MG63 (cell line): ENCODE data around the gene CRYBA4. TPM values are rescaled to one million over a fixed set of nuclear protein-coding genes. Genes with fewer than 3 reads are reported as not detected.
A peak's percentile ranks its signal among the peaks of the same experiment; 100 is the strongest.
"Not testable (repeated sequence)": the region's sequence is repeated elsewhere in the genome, so short reads cannot be mapped to it uniquely, and the experiment has no call there.

Source experiments
- DNase-seq: peaks from one replicate; pipeline ENCODE4 v3.0.0-alpha.2; 2020
- H3K27me3 ChIP-seq: fragments of 250-450 bp; sonication (Bioruptor Pico); 2 replicates; pipeline ENCODE4 v1.5.1; 2020; ENCODE audit warnings: mild to moderate bottlenecking, moderate library complexity
- H3K36me3 ChIP-seq: fragments of 250-450 bp; sonication (Bioruptor Pico); 2 replicates; pipeline ENCODE4 v1.5.1; 2020; ENCODE audit warnings: mild to moderate bottlenecking, moderate library complexity
- H3K4me3 ChIP-seq: fragments of 250-450 bp; sonication (Bioruptor Pico); 2 replicates; pipeline ENCODE4 v1.5.1; 2020; ENCODE audit warnings: mild to moderate bottlenecking, moderate library complexity
- H3K9me3 ChIP-seq: fragments of 250-450 bp; sonication (Bioruptor Pico); 2 replicates; pipeline ENCODE4 v1.5.1; 2020; ENCODE audit warnings: mild to moderate bottlenecking, moderate library complexity
- total RNA-seq: library from RNA; depleted of rRNA; stranded (reverse); fragments of >200 nt; shearing (Covaris generic); gene quantifications from 2 replicates; pipeline ENCODE4 v1.2.3, GENCODE V29; 2014; ENCODE audit warnings: low replicate concordance

CRYBA4 gene
- total RNA-seq, 1 experiment from 2014 or later, result not detected

GRCh38 chr22:26589367-26589844 is 32.4 kb upstream of the CRYBA4 start:
- Histone ChIP-seq H3K27me3 (no peaks in the 10 kb centered on the region), H3K9me3 (no peaks in the 10 kb centered on the region), H3K4me3 (peak overlapping the region; percentile 81), H3K36me3 (no peaks in the 10 kb centered on the region)
- peak; percentile 27 for DNase-seq

GRCh38 chr22:26589845-26590736 is 31.7 kb upstream of the CRYBA4 start, which contains the start of gene TPST2:
Gene TPST2, minus strand, starts transcription at chr22:26590132. Its CDS starts 48,502 bp downstream, at chr22:26541630.
- Histone ChIP-seq H3K4me3 (peak within 1 kb of the TSS; percentile 81), H3K36me3 (no peaks in the 10 kb centered on the region), H3K27me3 (no peaks in the 10 kb centered on the region), H3K9me3 (no peaks in the 10 kb centered on the region)
- peak; percentile 67 for DNase-seq

- DNase-seq, result no peak
- no peaks in the 10 kb centered on the region for H3K27me3 ChIP-seq
- no peak overlapping the region for H3K4me3 ChIP-seq
- H3K36me3 ChIP-seq, result no peaks in the 10 kb centered on the region
- H3K9me3 ChIP-seq, result no peaks in the 10 kb centered on the region
These were observed 29.3 kb upstream of the CRYBA4 start for GRCh38 chr22:26592421-26592891.

- Histone ChIP-seq H3K4me3 (no peak overlapping the region), H3K9me3 (no peaks in the 10 kb centered on the region), H3K36me3 (no peaks in the 10 kb centered on the region), H3K27me3 (no peaks in the 10 kb centered on the region)
- DNase-seq, result no peak
These were observed 28.0 kb upstream of the CRYBA4 start for GRCh38 chr22:26593763-26594162.

GRCh38 chr22:26597026-26597425 is 24.7 kb upstream of the CRYBA4 start:
- Histone ChIP-seq H3K36me3 (no peaks in the 10 kb centered on the region), H3K4me3 (no peak overlapping the region)
- DNase-seq, result no peak

GRCh38 chr22:26597480-26597879 is 24.3 kb upstream of the CRYBA4 start:
- Histone ChIP-seq H3K4me3 (no peak overlapping the region), H3K9me3 (no peaks in the 10 kb centered on the region), H3K36me3 (no peaks in the 10 kb centered on the region), H3K27me3 (no peaks in the 10 kb centered on the region)
- no peak for DNase-seq

More at GRCh38 chr22:26597026-26597425, 24.7 kb upstream of the CRYBA4 start:
- Histone ChIP-seq H3K9me3 (no peaks in the 10 kb centered on the region), H3K27me3 (no peaks in the 10 kb centered on the region)

GRCh38 chr22:26599505-26599904 is 22.3 kb upstream of the CRYBA4 start:
- no peak overlapping the region for H3K4me3 ChIP-seq
- H3K27me3 ChIP-seq, result no peaks in the 10 kb centered on the region
- no peak for DNase-seq
- H3K9me3 ChIP-seq, result no peaks in the 10 kb centered on the region
- H3K36me3 ChIP-seq, result no peaks in the 10 kb centered on the region

- Histone ChIP-seq H3K4me3 (no peak overlapping the region), H3K36me3 (no peaks in the 10 kb centered on the region), H3K27me3 (no peaks in the 10 kb centered on the region), H3K9me3 (no peaks in the 10 kb centered on the region)
- no peak for DNase-seq
These were observed 20.0 kb upstream of the CRYBA4 start for GRCh38 chr22:26601726-26602125.

GRCh38 chr22:26602127-26602526 is 19.6 kb upstream of the CRYBA4 start:
- H3K4me3 ChIP-seq, result no peak overlapping the region
- DNase-seq, result no peak
- no peaks in the 10 kb centered on the region for H3K27me3 ChIP-seq
- H3K36me3 ChIP-seq, result no peaks in the 10 kb centered on the region
- H3K9me3 ChIP-seq, result no peaks in the 10 kb centered on the region

- no peak for DNase-seq
- no peaks in the 10 kb centered on the region for H3K36me3 ChIP-seq
- H3K27me3 ChIP-seq, result no peaks in the 10 kb centered on the region
- H3K4me3 ChIP-seq, result no peak overlapping the region
- H3K9me3 ChIP-seq, result no peaks in the 10 kb centered on the region
These were observed 17.4 kb upstream of the CRYBA4 start for GRCh38 chr22:26604368-26604767.

- no peak for DNase-seq
- Histone ChIP-seq H3K36me3 (no peaks in the 10 kb centered on the region), H3K9me3 (no peaks in the 10 kb centered on the region), H3K27me3 (no peaks in the 10 kb centered on the region), H3K4me3 (no peak overlapping the region)
These were observed 15.2 kb upstream of the CRYBA4 start for GRCh38 chr22:26606611-26607010.

GRCh38 chr22:26608129-26608528 is 13.6 kb upstream of the CRYBA4 start:
- no peak for DNase-seq
- H3K4me3 ChIP-seq, result no peak overlapping the region
- no peaks in the 10 kb centered on the region for H3K9me3 ChIP-seq
- no peaks in the 10 kb centered on the region for H3K36me3 ChIP-seq
- no peaks in the 10 kb centered on the region for H3K27me3 ChIP-seq

GRCh38 chr22:26609287-26609686 is 12.5 kb upstream of the CRYBA4 start:
- H3K27me3 ChIP-seq, result no peaks in the 10 kb centered on the region
- H3K4me3 ChIP-seq, result no peak overlapping the region
- DNase-seq, result no peak
- no peaks in the 10 kb centered on the region for H3K36me3 ChIP-seq
- H3K9me3 ChIP-seq, result no peaks in the 10 kb centered on the region

GRCh38 chr22:26610072-26610958 is 11.4 kb upstream of the CRYBA4 start:
- H3K36me3 ChIP-seq, result no peaks in the 10 kb centered on the region
- no peak overlapping the region for H3K4me3 ChIP-seq
- no peaks in the 10 kb centered on the region for H3K9me3 ChIP-seq
- no peaks in the 10 kb centered on the region for H3K27me3 ChIP-seq
- peak; percentile 92 for DNase-seq

GRCh38 chr22:26610996-26611395 is 10.8 kb upstream of the CRYBA4 start:
- H3K4me3 ChIP-seq, result no peak overlapping the region
- no peaks in the 10 kb centered on the region for H3K9me3 ChIP-seq
- H3K27me3 ChIP-seq, result no peaks in the 10 kb centered on the region
- H3K36me3 ChIP-seq, result no peaks in the 10 kb centered on the region
- peak; percentile 22 for DNase-seq

GRCh38 chr22:26612652-26613051 is 9.1 kb upstream of the CRYBA4 start:
- H3K9me3 ChIP-seq, result no peaks in the 10 kb centered on the region
- no peaks in the 10 kb centered on the region for H3K36me3 ChIP-seq
- no peak for DNase-seq
- no peaks in the 10 kb centered on the region for H3K27me3 ChIP-seq
- no peak overlapping the region for H3K4me3 ChIP-seq

GRCh38 chr22:26613753-26614152 is 8.0 kb upstream of the CRYBA4 start:
- not testable (repeated sequence) for H3K4me3 ChIP-seq, H3K9me3 ChIP-seq, DNase-seq, H3K36me3 ChIP-seq, H3K27me3 ChIP-seq
